Astrocyte (in vitro differentiated cells and primary cell): Measurements from ENCODE around the gene INPP5A. TPM values are rescaled to one million over a fixed set of nuclear protein-coding genes. Genes with fewer than 3 reads are reported as not detected.

Source experiments
- DNase-seq: peaks from one replicate; pipeline ENCODE4 v3.0.0-alpha.2; 2010; ENCODE audit warnings: low read depth
- FAIRE-seq: peaks from 2 replicates; lab custom pipeline; 2011; peaks lifted over from hg19 to GRCh38; lab: Jason Lieb, UNC
- H2AFZ ChIP-seq: 2 replicates; pipeline ENCODE4 v1.6.0; 2012; ENCODE audit warnings: low read depth, low read length, inconsistent platforms
- H3K27ac ChIP-seq: 2 replicates; pipeline ENCODE4 v1.5.1; 2011; ENCODE audit warnings: low read depth, low read length, inconsistent platforms
- H3K27me3 ChIP-seq: 2 replicates; pipeline ENCODE4 v1.6.0; 2011; ENCODE audit warnings: low read length, inconsistent platforms; ENCODE audit not compliant: insufficient read depth
- H3K36me3 ChIP-seq: 2 replicates; pipeline ENCODE4 v1.5.1; 2011; ENCODE audit warnings: low read length, inconsistent platforms; ENCODE audit not compliant: insufficient read depth
- H3K4me1 ChIP-seq: 2 replicates; pipeline ENCODE4 v1.5.1; 2011; ENCODE audit warnings: low read length, inconsistent platforms; ENCODE audit not compliant: insufficient read depth
- H3K4me2 ChIP-seq: 2 replicates; pipeline ENCODE4 v1.6.0; 2012; ENCODE audit warnings: low read length, inconsistent platforms
- H3K4me3 ChIP-seq: 2 replicates; pipeline ENCODE4 v1.5.1; 2011; ENCODE audit warnings: low read depth, mild to moderate bottlenecking, low read length, inconsistent platforms; ENCODE audit not compliant: insufficient read depth
- H3K79me2 ChIP-seq: 2 replicates; pipeline ENCODE4 v1.6.0; 2012; ENCODE audit warnings: mild to moderate bottlenecking, low read length, inconsistent platforms; ENCODE audit not compliant: insufficient read depth
- H3K9ac ChIP-seq: 2 replicates; pipeline ENCODE4 v1.6.0; 2012; ENCODE audit warnings: mild to moderate bottlenecking, low read length, inconsistent platforms
- H3K9me3 ChIP-seq: 2 replicates; pipeline ENCODE4 v1.5.1; 2012; ENCODE audit warnings: low read depth, mild to moderate bottlenecking, low read length, inconsistent platforms; ENCODE audit not compliant: insufficient read depth
- H4K20me1 ChIP-seq: 2 replicates; pipeline ENCODE4 v1.6.0; 2012; ENCODE audit warnings: low read length, inconsistent platforms; ENCODE audit not compliant: insufficient read depth
- H3K27ac Mint-ChIP-seq: one replicate; pipeline ENCODE4 v1.8.0; 2021; ENCODE audit warnings: mild to moderate bottlenecking, mixed read lengths; ENCODE audit not compliant: unreplicated experiment
- H3K27me3 Mint-ChIP-seq: one replicate; pipeline ENCODE4 v1.8.0; 2021; ENCODE audit warnings: low read depth, mixed read lengths; ENCODE audit not compliant: unreplicated experiment
- H3K36me3 Mint-ChIP-seq: one replicate; pipeline ENCODE4 v1.8.0; 2021; ENCODE audit warnings: low read depth, mixed read lengths; ENCODE audit not compliant: unreplicated experiment
- H3K4me1 Mint-ChIP-seq: one replicate; pipeline ENCODE4 v1.8.0; 2021; ENCODE audit warnings: low read depth, mixed read lengths; ENCODE audit not compliant: unreplicated experiment
- H3K4me3 Mint-ChIP-seq: one replicate; pipeline ENCODE4 v1.8.0; 2021; ENCODE audit warnings: mild to moderate bottlenecking, moderate library complexity, mixed read lengths; ENCODE audit not compliant: unreplicated experiment
- H3K9me3 Mint-ChIP-seq: one replicate; pipeline ENCODE4 v1.8.0; 2021; ENCODE audit warnings: mild to moderate bottlenecking, mixed read lengths; ENCODE audit not compliant: unreplicated experiment
- CTCF ChIP-seq: IDR thresholded peaks from 2 replicates; pipeline ENCODE4 v1.5.1; 2011; ENCODE audit warnings: low read depth, mild to moderate bottlenecking, inconsistent platforms, low read length, moderate library complexity; ENCODE audit not compliant: insufficient read depth
- EZH2 ChIP-seq: IDR thresholded peaks from 2 replicates; pipeline ENCODE4 v1.6.1; 2012; ENCODE audit warnings: mild to moderate bottlenecking, low read length, inconsistent platforms; ENCODE audit not compliant: insufficient read depth
- total RNA-seq: library from RNA; stranded (reverse); gene quantifications from 2 replicates; pipeline ENCODE4 v1.2.1, GENCODE V29; 2021

Gene INPP5A
- total RNA-seq, 1 donor from 2014 or later: 39.1 TPM

DNA sequence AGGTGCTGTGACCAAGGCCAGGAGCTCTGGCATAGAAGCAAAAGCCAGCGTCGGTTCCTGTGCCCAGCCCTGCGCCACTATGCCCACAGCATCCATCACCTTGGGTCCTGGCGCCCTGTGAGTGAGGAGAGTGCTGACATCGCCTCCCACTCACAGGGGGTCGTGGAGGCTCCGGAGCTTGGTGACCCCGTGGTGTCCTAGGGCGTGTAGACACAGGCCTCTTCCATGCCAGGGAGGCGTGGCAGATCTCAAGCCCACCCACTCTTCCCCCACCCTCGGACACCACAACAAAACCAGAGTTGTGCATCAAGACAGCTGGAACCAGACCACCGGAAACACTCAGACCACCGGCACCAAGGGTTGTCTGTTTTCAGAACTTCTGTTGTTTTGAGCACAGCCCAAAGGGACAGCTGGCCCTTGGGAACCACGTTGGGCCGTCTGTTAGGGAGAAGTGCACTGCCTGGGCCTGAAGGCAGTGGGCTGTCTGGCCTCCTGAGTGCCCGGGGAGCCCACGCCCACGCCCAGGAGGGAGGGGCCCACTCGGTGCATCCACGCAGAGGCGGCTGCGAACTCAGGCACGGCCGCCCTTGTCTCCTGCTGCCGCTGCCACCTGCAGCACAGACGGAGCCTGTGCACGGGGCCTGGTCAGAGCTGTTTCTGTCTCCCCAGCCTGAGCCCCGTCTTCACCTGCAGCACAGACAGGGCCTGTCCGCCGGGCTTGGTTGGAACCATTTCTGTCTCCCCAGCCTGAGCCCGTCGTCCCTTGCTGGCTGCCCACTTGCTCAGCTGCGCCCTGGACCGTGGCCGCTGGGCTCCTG is 106.3 kb downstream of the INPP5A start:
- no peak overlapping the region for H3K4me2 ChIP-seq
- Mint-ChIP-seq H3K27me3 (no peaks in the 10 kb centered on the region), H3K36me3 (peaks cover 6% of the 10 kb centered on the region), H3K9me3 (no peaks in the 10 kb centered on the region), H3K4me3 (no peak overlapping the region), H3K4me1 (no peaks in the 10 kb centered on the region), H3K27ac (no peak overlapping the region)
- DNase-seq (no peak), FAIRE-seq (no peak)
- H3K79me2 ChIP-seq: peaks cover 46% of the 10 kb centered on the region
- H3K4me1 ChIP-seq: no peaks in the 10 kb centered on the region
- no peak overlapping the region for H3K4me3 ChIP-seq
- no peaks in the 10 kb centered on the region for H3K27me3 ChIP-seq
- peaks cover 60% of the 10 kb centered on the region for H4K20me1 ChIP-seq
- H3K9ac ChIP-seq: no peak overlapping the region
- TF ChIP-seq EZH2 (no peak), CTCF (no peak)
- H3K9me3 ChIP-seq: no peaks in the 10 kb centered on the region
- no peak overlapping the region for H3K27ac ChIP-seq
- H2AFZ ChIP-seq: no peak overlapping the region
- no peaks in the 10 kb centered on the region for H3K36me3 ChIP-seq

GRCh38 chr10:132644527-132645246 is 107.1 kb downstream of the INPP5A start:
- Histone ChIP-seq H3K36me3 (no peaks in the 10 kb centered on the region), H3K4me1 (no peaks in the 10 kb centered on the region), H3K9me3 (no peaks in the 10 kb centered on the region), H3K27ac (no peak overlapping the region), H3K79me2 (peaks cover 39% of the 10 kb centered on the region), H3K4me3 (no peak overlapping the region), H4K20me1 (peaks cover 60% of the 10 kb centered on the region), H3K9ac (no peak overlapping the region), H2AFZ (no peak overlapping the region), H3K27me3 (no peaks in the 10 kb centered on the region), H3K4me2 (no peak overlapping the region)
- FAIRE-seq (no peak), DNase-seq (no peak)
- H3K27me3 Mint-ChIP-seq: no peaks in the 10 kb centered on the region
- no peaks in the 10 kb centered on the region for H3K9me3 Mint-ChIP-seq
- TF ChIP-seq EZH2 (no peak), CTCF (no peak)
- no peaks in the 10 kb centered on the region for H3K4me1 Mint-ChIP-seq
- peaks cover 6% of the 10 kb centered on the region for H3K36me3 Mint-ChIP-seq
- no peak overlapping the region for H3K27ac Mint-ChIP-seq
- H3K4me3 Mint-ChIP-seq: no peak overlapping the region

GRCh38 chr10:132645247-132645530 is 107.6 kb downstream of the INPP5A start:
- Histone ChIP-seq H4K20me1 (peaks cover 59% of the 10 kb centered on the region), H3K9me3 (no peaks in the 10 kb centered on the region), H3K4me3 (no peak overlapping the region), H3K36me3 (no peaks in the 10 kb centered on the region), H3K79me2 (peaks cover 36% of the 10 kb centered on the region), H3K4me1 (no peaks in the 10 kb centered on the region), H3K27me3 (no peaks in the 10 kb centered on the region), H3K9ac (no peak overlapping the region), H2AFZ (no peak overlapping the region), H3K4me2 (no peak overlapping the region), H3K27ac (no peak overlapping the region)
- H3K4me1 Mint-ChIP-seq: no peaks in the 10 kb centered on the region
- DNase-seq: no peak
- no peaks in the 10 kb centered on the region for H3K9me3 Mint-ChIP-seq
- no peak overlapping the region for H3K4me3 Mint-ChIP-seq
- no peaks in the 10 kb centered on the region for H3K27me3 Mint-ChIP-seq
- peaks cover 6% of the 10 kb centered on the region for H3K36me3 Mint-ChIP-seq
- H3K27ac Mint-ChIP-seq: no peak overlapping the region
- FAIRE-seq: no peak
- TF ChIP-seq EZH2 (no peak), CTCF (no peak)
